ENCODE measurements around the gene DACT2. TPM values are rescaled to one million over a fixed set of nuclear protein-coding genes. Genes with fewer than 3 reads are reported as not detected.
"Not testable (repeated sequence)": the region's sequence is repeated elsewhere in the genome, so short reads cannot be mapped to it uniquely, and the experiment has no call there.

Gene DACT2
- total RNA-seq, 1 donor from 2014 or later: 1.8 TPM

GRCh38 chr6:168322966-168323365, 3.4 kb upstream of the DACT2 start:
- peaks cover 41% of the 10 kb centered on the region for H3K27me3 Mint-ChIP-seq
- intact Hi-C loops (cut with micrococcal nuclease): no loop called here

GRCh38 chr6:168320634-168321033, 1.1 kb upstream of the DACT2 start:
- Mint-ChIP-seq H3K4me3 (no peak overlapping the region), H3K4me1 (peaks cover 2% of the 10 kb centered on the region), H3K36me3 (ENCODE audit: low read depth) (no peaks in the 10 kb centered on the region), H3K9me3 (no peaks in the 10 kb centered on the region), H3K27me3 (peaks cover 36% of the 10 kb centered on the region), H3K27ac (no peak overlapping the region)
- DNase-seq: no peak
- intact Hi-C loops (cut with micrococcal nuclease): no loop called here

More at GRCh38 chr6:168322966-168323365, 3.4 kb upstream of the DACT2 start:
- no peak overlapping the region for H3K27ac Mint-ChIP-seq
- H3K4me1 Mint-ChIP-seq: peaks cover 2% of the 10 kb centered on the region
- H3K36me3 Mint-ChIP-seq (ENCODE audit: low read depth): no peaks in the 10 kb centered on the region
- no peaks in the 10 kb centered on the region for H3K9me3 Mint-ChIP-seq
- H3K4me3 Mint-ChIP-seq: no peak overlapping the region
- no peak for DNase-seq

- intact Hi-C loops (cut with micrococcal nuclease): no loop called here
- Mint-ChIP-seq H3K4me3 (no peak overlapping the region), H3K4me1 (peaks cover 2% of the 10 kb centered on the region), H3K27ac (no peak overlapping the region), H3K36me3 (ENCODE audit: low read depth) (no peaks in the 10 kb centered on the region), H3K9me3 (no peaks in the 10 kb centered on the region), H3K27me3 (peaks cover 44% of the 10 kb centered on the region)
- no peak for DNase-seq
These were observed 848 bp downstream of the DACT2 start for GRCh38 chr6:168318579-168319278.

- Mint-ChIP-seq H3K27me3 (peaks cover 47% of the 10 kb centered on the region), H3K36me3 (ENCODE audit: low read depth) (no peaks in the 10 kb centered on the region), H3K4me1 (peaks cover 2% of the 10 kb centered on the region), H3K9me3 (no peaks in the 10 kb centered on the region), H3K27ac (no peak overlapping the region), H3K4me3 (no peak overlapping the region)
- no peak for DNase-seq
- intact Hi-C loops (cut with micrococcal nuclease): no loop called here
These were observed 1.5 kb downstream of the DACT2 start for GRCh38 chr6:168318090-168318489.

GRCh38 chr6:168315596-168315995, 4.0 kb downstream of the DACT2 start:
- Mint-ChIP-seq H3K9me3 (no peaks in the 10 kb centered on the region), H3K4me1 (no peaks in the 10 kb centered on the region), H3K36me3 (ENCODE audit: low read depth) (no peaks in the 10 kb centered on the region), H3K27me3 (peaks cover 35% of the 10 kb centered on the region), H3K4me3 (no peak overlapping the region), H3K27ac (no peak overlapping the region)
- intact Hi-C loops (cut with micrococcal nuclease): no loop called here
- DNase-seq: no peak

- Mint-ChIP-seq H3K36me3 (ENCODE audit: low read depth) (no peaks in the 10 kb centered on the region), H3K4me3 (no peak overlapping the region), H3K4me1 (no peaks in the 10 kb centered on the region), H3K27me3 (peaks cover 31% of the 10 kb centered on the region), H3K9me3 (no peaks in the 10 kb centered on the region), H3K27ac (no peak overlapping the region)
- no peak for DNase-seq
- intact Hi-C loops (cut with micrococcal nuclease): no loop called here
These were observed 4.6 kb downstream of the DACT2 start for GRCh38 chr6:168314948-168315347.

- H3K4me3 Mint-ChIP-seq: no peak overlapping the region
- intact Hi-C loops (cut with micrococcal nuclease): no loop called here
- H3K9me3 Mint-ChIP-seq: no peaks in the 10 kb centered on the region
- no peak for DNase-seq
- H3K36me3 Mint-ChIP-seq (ENCODE audit: low read depth): no peaks in the 10 kb centered on the region
- H3K27me3 Mint-ChIP-seq: peaks cover 30% of the 10 kb centered on the region
- no peak overlapping the region for H3K27ac Mint-ChIP-seq
- H3K4me1 Mint-ChIP-seq: no peaks in the 10 kb centered on the region
These were observed 5.6 kb downstream of the DACT2 start for GRCh38 chr6:168314021-168314420.

GRCh38 chr6:168313431-168314011, 6.1 kb downstream of the DACT2 start:
- DNase-seq: no peak
- Mint-ChIP-seq H3K27me3 (peaks cover 25% of the 10 kb centered on the region), H3K4me1 (no peaks in the 10 kb centered on the region), H3K4me3 (no peak overlapping the region), H3K36me3 (ENCODE audit: low read depth) (no peaks in the 10 kb centered on the region), H3K27ac (no peak overlapping the region), H3K9me3 (no peaks in the 10 kb centered on the region)
- intact Hi-C loops (cut with micrococcal nuclease): no loop called here

- H3K27ac Mint-ChIP-seq; intact Hi-C loops (cut with micrococcal nuclease); H3K4me3 Mint-ChIP-seq; H3K4me1 Mint-ChIP-seq; DNase-seq; H3K36me3 Mint-ChIP-seq (ENCODE audit: low read depth); H3K9me3 Mint-ChIP-seq: not testable (repeated sequence)
- peaks cover 18% of the 10 kb centered on the region for H3K27me3 Mint-ChIP-seq
These were observed 7.5 kb downstream of the DACT2 start for GRCh38 chr6:168312125-168312507.

- no peak overlapping the region for H3K4me3 Mint-ChIP-seq
- H3K27ac Mint-ChIP-seq: no peak overlapping the region
- H3K27me3 Mint-ChIP-seq: peaks cover 18% of the 10 kb centered on the region
- no peaks in the 10 kb centered on the region for H3K4me1 Mint-ChIP-seq
- intact Hi-C loops (cut with micrococcal nuclease): no loop called here
- no peaks in the 10 kb centered on the region for H3K36me3 Mint-ChIP-seq (ENCODE audit: low read depth)
- DNase-seq: no peak
- no peaks in the 10 kb centered on the region for H3K9me3 Mint-ChIP-seq
These were observed 8.0 kb downstream of the DACT2 start for GRCh38 chr6:168311410-168312124.

GRCh38 chr6:168310945-168311344, 8.6 kb downstream of the DACT2 start:
- H3K27me3 Mint-ChIP-seq: peaks cover 17% of the 10 kb centered on the region
- no peak for DNase-seq
- H3K9me3 Mint-ChIP-seq: no peaks in the 10 kb centered on the region
- H3K4me3 Mint-ChIP-seq: no peak overlapping the region
- H3K36me3 Mint-ChIP-seq (ENCODE audit: low read depth): no peaks in the 10 kb centered on the region
- H3K27ac Mint-ChIP-seq: no peak overlapping the region
- H3K4me1 Mint-ChIP-seq: no peaks in the 10 kb centered on the region
- intact Hi-C loops (cut with micrococcal nuclease): no loop called here

- Mint-ChIP-seq H3K27me3 (peaks cover 13% of the 10 kb centered on the region), H3K27ac (no peak overlapping the region), H3K4me1 (no peaks in the 10 kb centered on the region), H3K9me3 (no peaks in the 10 kb centered on the region), H3K36me3 (ENCODE audit: low read depth) (no peaks in the 10 kb centered on the region), H3K4me3 (no peak overlapping the region)
- no peak for DNase-seq
- intact Hi-C loops (cut with micrococcal nuclease): no loop called here
These were observed 9.2 kb downstream of the DACT2 start for GRCh38 chr6:168310403-168310802.

GRCh38 chr6:168309997-168310396, 9.6 kb downstream of the DACT2 start:
- Mint-ChIP-seq H3K4me1 (no peaks in the 10 kb centered on the region), H3K36me3 (ENCODE audit: low read depth) (no peaks in the 10 kb centered on the region), H3K27ac (no peak overlapping the region), H3K27me3 (peaks cover 9% of the 10 kb centered on the region), H3K9me3 (no peaks in the 10 kb centered on the region), H3K4me3 (no peak overlapping the region)
- intact Hi-C loops (cut with micrococcal nuclease): no loop called here
- no peak for DNase-seq

GRCh38 chr6:168309183-168309582, 10.4 kb downstream of the DACT2 start:
- no peaks in the 10 kb centered on the region for H3K9me3 Mint-ChIP-seq
- intact Hi-C loops (cut with micrococcal nuclease): no loop called here
- H3K27me3 Mint-ChIP-seq: peaks cover 8% of the 10 kb centered on the region
- no peak overlapping the region for H3K27ac Mint-ChIP-seq
- DNase-seq: no peak
- no peak overlapping the region for H3K4me3 Mint-ChIP-seq
- no peaks in the 10 kb centered on the region for H3K36me3 Mint-ChIP-seq (ENCODE audit: low read depth)
- no peaks in the 10 kb centered on the region for H3K4me1 Mint-ChIP-seq

Data from activated CD4-positive, alpha-beta T cell treated with anti-CD3 and anti-CD28 coated beads, Interleukin-2, amount 10 ng/mL, durations not matched to agents 24 days and 14 days (primary cell).